Hematopoietic multipotent progenitor cell treated with erythropoietin and hydrocortisone succinate and interleukin-3 and kit ligand, for 6 days (in vitro differentiated cells): ENCODE results near the gene ADAM11.

Source experiments
- DNase-seq: peaks from one replicate; pipeline ENCODE4 v3.0.0-alpha.2; 2015

ADAM11 gene

DNA sequence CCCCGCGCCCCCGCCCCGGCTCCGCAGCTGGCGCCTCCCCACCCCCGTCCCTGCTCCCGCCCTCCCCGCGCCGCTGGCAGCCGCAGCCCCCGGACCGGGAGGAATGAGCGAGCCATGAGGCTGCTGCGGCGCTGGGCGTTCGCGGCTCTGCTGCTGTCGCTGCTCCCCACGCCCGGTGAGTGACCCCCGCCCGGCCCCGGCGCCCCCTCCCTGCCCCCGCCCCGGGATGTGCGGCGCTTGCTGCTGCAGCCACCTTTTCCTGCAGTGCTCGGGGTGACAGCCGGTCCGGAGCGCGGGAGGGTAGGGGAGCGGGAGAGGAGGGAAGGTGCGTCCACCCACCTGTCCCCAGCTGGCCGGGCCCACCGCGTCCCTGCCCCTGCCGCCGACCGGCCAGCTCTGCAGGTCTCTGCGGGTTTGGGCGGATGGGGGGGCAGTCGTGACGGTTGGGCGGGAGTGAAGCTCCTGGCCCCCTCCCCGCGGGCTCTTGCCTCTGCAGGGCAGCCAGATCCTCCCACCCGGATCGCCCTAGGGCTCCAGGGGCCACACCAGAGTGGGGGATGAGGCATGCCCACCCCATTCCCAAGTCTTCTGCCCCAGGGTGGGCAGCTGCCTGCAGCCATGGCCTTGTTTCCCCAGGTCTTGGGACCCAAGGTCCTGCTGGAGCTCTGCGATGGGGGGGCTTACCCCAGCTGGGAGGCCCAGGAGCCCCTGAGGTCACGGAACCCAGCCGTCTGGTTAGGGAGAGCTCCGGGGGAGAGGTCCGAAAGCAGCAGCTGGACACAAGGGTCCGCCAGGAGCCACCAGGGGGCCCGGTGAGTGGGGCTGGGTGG, 513 bp downstream of the ADAM11 start:
- no peak for DNase-seq

DNA sequence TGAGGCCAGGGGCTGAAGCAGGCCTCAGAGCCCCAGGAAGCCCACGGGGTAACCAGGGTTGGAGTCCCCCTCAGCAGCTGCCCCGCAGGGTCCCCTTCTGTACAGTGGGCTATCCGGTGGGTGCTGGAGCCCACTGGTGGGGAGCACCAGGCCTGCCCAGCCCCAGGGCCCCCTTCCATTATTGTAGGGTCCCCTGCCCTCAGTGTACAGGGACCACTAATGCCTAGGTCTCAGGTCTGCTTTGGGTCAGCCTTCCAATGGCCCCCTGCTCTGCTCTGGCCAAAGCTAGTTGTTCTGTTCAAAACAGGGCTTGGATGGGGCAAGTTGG, 1.1 kb downstream of the ADAM11 start:
- no peak for DNase-seq

DNA sequence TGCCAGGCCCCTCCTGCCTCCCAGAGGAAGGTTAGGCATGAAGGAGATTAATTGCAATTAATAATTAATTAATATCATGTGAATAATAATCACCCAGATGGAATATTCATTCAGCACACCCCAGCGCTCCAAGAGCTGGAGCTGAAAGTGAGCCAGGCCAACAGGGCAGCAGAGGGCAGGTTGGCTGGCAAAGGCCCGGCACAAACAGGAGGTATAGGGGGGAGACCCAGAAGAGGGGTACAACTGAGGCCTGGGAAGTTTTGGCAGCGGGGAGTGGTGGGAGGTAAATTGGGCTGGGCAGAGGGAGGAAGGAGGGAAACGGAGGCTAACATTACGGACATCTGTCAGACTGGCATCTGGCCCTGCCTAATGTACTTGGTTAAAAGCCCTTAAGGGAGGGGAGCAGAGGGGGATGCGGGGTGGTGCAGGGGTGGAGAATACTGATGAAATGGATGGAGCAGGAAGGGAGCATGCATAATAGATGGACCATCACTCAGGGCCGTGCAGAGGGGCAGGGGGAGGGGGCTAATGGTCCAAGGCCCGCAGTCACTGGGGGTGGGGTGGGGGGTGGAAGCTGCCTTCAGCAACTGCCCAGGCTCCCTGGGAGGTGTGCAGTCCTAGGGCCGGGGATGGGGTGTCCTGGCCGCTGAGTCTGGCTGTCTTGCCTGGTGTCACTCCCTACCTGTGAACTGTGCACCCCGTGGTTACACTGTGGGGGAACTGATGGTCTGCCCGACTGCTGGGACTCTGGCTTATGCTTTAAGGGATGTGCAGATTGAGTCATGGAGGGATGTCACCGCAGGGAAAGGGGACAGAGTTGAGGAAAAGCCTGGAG, 1.9 kb downstream of the ADAM11 start:
- no peak for DNase-seq

DNA sequence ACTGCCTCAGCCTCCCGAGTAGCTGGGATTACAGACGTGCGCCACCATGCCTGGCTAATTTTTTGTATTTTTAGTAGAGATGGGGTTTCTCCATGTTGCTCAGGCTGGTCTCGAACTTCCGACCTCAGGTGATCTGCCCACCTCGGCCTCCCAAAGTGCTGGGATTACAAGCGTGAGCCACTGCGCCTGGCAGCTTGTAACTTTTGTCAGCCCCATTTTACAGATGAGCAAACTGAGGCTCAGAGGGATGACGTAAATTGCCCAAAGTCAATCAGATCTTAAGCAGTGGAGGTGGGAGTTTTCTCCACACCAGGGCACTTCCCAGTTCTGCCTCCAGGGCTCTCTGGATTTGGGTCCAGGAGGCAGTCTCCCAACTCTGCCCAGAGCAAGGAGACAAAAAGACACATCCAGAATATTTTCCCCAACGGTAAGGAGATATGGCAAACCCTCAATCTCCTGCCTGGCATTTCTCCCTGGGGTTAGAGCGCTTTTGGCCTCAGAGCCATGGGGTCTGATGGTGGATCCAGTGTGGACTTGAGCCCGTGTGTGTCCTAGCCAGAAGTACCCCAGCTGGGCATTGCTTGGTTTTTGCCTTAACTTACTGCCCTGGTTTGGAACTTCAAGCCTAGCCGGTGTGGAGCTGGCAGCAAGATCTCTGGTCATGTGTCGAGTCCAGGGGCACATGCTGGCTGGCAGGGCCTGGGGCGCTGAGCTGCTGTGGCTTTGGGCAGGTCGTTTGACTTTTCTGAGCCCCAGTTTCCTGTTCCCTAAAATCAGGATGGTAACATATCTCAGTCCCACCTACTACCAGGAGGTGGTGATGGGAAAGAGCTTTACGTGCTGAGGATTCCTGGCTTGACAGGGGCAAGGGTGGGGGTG, 3.4 kb downstream of the ADAM11 start:
- DNase-seq = no peak

DNA sequence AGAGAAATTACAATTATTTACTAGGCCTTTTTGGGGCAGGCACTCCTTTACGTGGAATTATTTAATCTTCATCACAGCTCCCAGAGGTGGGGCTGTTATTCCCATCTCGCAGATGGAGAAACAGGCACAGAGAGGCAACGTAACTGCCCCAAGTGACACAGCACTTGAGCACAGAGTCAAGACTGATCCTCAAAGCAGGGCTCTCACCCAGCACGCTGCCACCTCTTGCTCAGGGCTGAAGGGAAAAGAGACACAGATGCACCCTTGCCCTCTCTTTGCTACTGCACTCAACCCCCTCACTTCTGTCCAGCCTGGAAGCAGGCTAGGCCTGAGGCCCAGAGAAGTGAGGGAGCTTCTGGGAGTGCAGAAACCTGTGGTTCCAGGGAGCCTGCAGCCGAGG, 4.4 kb downstream of the ADAM11 start:
- DNase-seq = no peak

DNA sequence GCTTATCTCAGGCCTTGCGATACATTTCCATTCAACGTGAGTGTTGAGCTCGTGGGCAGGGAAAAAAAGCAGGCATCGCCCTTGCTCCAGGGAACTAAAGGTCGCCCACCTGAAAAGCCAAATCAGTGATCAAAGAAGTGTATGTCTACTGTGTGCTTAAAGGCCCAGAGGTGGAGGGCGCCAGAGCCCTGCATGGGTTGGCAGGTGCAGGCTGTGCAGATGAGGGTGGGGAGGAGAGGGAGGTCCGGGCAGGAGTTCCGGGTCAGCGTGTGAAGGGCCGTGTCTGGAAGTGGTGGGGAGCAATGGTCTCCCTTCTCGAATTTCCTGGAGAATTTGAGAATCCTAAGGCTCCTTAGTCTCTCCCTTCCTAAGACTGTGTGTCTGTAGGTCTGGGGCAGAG, 7.2 kb downstream of the ADAM11 start:
- no peak for DNase-seq

DNA sequence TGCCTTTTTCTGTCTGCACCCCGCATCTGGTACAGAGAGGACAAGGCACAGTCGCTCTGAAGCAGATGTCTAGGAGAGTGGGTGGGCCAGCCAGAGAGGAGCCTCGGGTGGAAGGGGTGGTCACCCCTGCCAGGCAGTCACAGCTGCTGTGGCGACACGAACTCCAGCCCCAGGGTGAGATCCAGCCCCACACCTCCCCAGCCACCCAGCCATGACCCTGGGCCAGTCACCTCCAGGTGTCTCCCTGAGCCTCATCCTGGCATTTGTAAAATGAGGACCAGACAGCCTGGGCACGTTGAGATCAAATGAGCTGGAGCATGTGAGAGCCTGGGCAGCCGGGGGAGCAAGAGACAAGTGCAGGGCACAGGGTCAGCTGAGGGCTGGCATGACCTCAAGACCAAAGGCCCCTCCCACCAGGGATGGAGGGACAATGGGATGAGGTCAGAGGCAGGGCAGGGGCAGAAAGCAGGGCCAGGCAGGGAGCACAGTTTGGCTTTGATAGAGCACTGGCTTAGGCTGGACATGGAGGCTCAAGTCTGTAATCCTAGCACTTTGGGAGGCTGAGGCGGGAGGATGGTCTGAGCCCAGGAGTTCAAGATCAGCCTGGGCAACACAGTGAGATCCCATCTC, 7.7 kb downstream of the ADAM11 start:
- DNase-seq = no peak

DNA sequence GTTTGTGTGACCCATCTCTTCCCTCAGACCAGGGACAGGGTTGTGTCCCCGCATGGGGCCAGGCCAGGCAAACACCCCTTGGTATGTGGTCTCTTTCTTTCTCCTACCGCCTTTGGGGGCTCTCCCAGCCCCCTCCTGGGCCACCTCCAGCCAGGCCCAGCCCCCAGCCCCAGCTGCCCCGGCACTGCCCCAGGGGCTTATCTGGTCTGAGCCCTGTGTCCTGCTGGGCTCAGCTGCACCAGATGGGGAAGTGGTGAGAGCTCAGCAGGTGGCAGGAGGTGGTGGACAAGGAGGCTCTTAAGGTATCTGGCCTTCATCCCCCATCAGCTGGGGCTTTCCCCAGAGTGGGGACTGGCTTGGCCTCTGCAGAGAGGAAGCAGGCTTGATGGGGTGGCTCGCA, 8.7 kb downstream of the ADAM11 start:
- no peak for DNase-seq

DNA sequence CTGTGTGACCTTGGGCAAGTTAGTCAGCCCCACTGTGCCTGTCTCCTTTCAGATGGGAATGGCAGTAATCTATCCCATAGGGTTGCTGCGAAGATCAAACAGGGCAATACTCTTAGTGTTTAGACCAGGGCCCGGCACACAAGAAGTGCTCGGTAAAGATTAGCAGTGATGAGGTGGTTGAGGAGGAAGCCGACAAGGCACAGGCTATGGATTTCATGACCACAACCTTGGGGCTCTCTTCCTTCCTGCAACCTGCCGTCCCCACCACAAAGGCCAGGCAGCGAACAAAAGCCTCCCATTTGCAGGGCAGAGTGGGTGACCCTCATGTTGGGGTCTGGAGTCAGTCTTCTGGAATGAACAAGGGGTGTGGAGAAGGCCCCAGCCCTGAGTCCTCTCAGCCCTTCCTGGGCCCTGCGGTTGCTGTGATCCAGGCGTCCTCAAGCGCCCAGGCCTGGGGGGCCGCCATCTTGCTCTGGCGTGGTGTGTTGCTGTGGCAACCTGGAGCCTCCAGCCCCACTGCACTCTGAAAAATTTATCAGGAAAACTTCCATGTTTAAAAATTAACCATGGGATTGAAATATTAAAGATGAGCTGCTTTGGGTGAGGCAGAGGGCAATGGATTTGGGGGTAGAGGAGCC, 9.8 kb downstream of the ADAM11 start:
- peak; percentile 43 for DNase-seq

DNA sequence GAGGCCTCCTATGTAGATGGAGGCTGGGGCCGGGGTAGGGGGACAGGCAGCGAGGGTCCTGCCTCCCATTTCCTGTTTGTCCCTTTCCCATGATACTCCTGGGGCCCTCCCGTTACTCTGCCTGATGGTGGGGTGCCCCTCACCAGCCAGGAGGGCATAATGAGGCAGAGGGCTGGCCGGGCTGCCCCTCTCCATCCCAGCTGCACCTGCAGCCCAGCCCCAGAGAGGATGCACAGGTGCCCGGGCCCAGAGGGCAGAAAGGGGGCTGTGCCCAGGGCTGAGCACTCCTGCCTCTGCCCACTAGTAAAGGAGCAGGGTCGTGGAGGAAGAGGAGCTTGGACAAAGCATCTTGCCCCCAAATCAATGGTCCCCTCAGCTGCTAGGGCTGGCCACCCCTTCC, 10.4 kb downstream of the ADAM11 start:
- no peak for DNase-seq

DNA sequence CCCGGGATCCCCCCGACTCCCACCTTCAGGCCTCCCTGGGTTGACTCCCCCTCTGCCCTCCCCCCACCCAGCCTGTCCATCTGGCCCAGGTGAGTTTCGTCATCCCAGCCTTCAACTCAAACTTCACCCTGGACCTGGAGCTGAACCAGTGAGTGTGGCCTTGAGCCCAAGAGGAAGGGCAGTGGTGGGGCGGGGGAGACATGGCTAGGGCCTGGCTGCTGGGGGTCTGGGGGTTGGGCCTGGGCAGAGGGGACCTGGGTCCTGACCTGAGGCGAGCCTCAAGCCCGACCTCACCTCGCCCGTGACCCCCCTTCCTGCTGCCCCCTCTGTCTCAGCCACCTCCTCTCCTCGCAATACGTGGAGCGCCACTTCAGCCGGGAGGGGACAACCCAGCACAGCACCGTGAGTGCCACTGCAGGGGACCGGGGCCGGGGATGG, 10.9 kb downstream of the ADAM11 start:
- DNase-seq = no peak

DNA sequence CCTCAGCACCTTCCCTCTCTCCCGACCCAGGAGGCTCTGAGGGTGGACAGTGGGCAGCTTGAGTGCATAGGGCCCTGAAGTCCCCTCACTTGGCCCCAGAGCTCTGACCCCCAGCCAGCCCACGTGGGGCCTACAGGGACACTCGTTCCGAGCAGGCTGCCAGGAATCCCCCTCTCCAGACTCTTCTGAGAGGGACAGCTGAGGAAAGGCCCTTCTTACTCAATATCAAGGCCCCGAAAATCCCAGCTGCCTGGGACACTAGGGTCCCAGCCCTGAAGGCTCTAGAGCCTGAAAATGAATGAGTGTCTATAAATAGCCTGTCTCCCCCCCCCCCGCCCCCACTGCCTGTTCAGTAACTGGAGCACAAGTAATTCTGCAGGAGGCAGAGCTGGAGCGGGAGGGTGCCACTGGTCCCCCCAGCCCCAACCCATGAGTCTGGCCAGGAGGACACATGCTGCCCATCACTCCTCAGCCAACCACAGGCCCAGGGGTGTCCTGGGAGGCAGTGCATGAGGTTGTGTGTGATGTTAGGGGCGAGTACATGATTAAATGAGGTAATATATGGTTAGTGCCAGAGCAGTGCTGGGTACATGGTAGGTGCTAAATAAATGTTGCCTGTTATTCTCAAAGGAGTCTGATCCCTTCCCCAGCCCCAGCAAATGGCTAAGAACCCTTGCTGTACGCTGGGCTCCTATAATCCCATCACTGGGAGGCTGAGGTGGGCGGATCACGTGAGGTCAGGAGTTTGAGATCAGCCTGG, 11.6 kb downstream of the ADAM11 start:
- no peak for DNase-seq

DNA sequence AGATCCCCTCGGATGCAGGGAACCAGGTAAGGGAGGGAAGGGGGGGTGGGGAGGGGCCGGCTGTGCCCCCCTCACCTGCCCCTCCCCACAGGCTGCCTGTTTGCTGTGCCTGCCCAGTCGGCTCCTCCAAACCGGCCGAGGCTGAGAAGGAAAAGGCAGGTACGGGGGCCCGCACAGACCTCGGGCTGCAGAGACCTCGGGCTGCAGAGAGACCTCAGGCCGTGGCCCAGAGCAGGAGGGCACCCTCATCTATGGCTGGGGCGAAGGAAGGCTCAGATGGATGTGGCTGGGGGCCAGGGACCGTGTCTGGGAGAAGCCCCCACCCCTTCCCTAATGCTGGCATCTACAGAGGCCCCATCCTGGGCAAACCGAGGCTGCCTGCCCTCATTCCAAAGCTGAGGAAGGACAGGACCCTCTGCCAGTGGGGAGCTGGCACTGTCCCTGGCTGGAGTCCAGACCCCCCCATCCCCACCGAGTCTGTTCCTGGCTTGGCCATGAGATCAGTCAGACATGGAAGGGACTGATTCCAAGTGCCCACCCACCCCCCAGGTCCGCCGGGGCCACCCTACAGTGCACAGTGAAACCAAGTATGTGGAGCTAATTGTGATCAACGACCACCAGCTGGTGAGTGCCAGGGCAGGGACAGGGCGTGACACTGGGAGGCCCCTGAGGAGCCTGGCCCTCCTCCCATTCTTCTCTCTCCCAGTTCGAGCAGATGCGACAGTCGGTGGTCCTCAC, 13.7 kb downstream of the ADAM11 start:
- no peak for DNase-seq

DNA sequence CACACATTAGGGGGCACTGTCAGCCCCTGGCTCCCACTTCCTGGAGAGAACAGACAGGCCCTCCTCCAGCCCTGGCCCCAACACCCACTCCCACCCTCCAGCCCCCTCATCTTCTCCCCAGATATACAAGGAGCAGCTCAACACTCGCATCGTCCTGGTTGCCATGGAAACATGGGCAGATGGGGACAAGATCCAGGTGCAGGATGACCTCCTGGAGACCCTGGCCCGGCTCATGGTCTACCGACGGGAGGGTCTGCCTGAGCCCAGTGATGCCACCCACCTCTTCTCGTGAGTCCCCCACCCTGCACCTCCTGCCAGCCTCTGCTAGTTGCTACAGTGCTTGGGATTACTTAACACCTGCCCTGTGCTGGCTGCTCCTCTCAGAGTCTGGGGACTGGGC, 14.4 kb downstream of the ADAM11 start:
- no peak for DNase-seq

DNA sequence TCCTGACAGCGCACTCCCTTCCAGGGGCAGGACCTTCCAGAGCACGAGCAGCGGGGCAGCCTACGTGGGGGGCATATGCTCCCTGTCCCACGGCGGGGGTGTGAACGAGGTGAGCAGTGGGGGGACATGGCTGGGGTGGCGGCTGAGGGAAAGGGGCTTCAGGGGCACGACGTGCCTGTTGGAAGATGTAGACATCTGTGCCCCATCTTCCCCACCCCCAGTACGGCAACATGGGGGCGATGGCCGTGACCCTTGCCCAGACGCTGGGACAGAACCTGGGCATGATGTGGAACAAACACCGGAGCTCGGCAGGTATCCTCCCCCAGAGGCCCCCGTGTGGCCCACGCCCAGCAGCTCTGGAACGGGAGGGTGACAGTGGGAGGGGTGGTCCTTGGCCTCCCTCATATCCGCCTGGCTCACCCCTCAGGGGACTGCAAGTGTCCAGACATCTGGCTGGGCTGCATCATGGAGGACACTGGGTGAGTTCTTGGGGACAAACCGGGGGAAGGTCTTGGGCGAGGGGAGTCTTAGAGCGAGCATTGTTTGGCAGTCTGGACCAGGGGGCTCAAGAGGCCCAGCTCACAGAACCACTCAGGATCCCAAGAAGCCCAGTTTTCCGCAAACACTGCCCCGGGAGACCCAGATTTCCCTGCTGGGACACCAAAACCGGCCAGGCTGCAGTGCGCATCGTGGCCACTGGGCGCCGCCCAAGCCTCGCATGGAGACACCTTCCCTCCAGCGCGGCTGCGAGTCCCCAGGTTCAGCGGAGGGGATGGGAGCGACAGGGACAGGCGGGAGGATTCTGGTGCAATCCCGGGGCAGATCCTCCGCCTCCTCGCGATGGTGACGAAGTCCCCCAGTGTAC, 15.7 kb downstream of the ADAM11 start:
- DNase-seq = peak; percentile 90

DNA sequence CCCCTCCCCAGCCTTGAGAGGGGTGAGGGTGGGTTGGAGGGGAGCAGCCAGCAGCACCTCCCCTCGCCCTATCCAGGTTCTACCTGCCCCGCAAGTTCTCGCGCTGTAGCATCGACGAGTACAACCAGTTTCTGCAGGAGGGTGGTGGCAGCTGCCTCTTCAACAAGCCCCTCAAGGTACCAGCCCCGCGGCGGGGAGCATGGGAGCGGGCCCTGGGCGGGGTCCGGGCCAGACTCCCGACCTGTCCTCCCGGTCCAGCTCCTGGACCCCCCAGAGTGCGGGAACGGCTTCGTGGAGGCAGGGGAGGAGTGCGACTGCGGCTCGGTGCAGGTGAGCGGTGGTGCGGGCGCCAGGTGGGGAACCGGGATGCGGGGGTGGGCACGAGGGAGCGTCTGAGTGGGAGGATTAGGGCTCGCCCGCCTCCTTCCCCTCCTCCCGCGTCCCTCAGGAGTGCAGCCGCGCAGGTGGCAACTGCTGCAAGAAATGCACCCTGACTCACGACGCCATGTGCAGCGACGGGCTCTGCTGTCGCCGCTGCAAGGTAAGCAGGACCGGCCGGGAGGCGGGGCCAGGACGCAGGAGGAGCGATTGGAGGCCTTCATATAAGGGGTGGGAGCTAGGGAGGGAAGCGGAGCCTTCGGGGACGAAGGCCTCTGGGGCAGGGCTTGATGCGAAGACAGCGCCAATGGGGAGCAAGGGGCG, 16.5 kb downstream of the ADAM11 start:
- peak; percentile 99 for DNase-seq

DNA sequence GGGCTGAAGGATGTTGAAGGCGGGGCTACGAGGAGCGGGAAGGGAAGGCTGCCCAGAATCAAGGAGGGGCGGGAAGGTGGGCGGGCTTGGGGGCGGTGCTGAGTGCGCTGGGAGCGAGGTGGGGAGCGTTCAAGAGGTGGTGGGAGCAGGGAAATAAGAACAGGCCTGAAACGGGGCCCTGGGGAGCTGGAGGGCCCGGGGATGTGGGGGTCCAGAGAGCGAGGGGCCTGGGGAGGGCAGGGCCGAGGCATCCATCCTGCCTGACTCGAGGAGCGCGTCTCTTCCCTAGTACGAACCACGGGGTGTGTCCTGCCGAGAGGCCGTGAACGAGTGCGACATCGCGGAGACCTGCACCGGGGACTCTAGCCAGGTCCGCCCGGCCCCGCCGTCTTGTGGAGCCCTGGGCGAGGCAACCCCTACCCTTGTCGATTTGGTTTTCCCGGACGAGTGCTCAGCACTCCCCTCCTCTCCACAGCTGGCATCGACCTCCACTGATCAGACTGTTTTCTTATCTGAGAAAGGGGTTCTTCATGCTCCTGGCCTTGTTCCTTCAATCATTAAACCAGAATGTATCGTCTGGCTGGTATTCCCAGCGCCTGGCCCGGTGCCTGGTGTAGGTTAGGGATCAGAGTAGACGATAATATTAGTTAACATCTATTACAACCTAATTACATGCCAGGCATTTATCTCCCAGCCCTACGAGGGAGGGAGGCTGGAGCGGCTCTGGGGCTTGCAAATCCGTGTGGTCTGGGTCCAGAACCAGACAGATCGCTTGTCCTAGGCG, 17.2 kb downstream of the ADAM11 start:
- DNase-seq = no peak
